B cell (primary cell): Measurements from ENCODE around the gene TUFM. TPM values are rescaled to one million over a fixed set of nuclear protein-coding genes. Genes with fewer than 3 reads are reported as not detected.

Experiments
- ATAC-seq: fragments of 200-7000 bp; cut with Tn5 transposase; one replicate; pipeline ENCODE4 v1.10.0; 2021; ENCODE audit warnings: low read depth, mild to moderate bottlenecking, moderate number of reproducible peaks, moderate library complexity
- CTCF ChIA-PET: fragments of 350-600 bp; sonication (Branson Sonifier 250); formaldehyde crosslinking; loops from one replicate; lab custom pipeline; 2021; ENCODE audit warnings: antibody characterized with exemption, inconsistent platforms; lab: Charles Lee
- POLR2A ChIA-PET: fragments of 350-600 bp; sonication (Branson Sonifier 250); formaldehyde crosslinking; loops from one replicate; lab custom pipeline; 2021; ENCODE audit warnings: antibody characterized with exemption; lab: Charles Lee
- DNase-seq: peaks from one replicate; pipeline ENCODE4 v3.0.0; 2013
- H2AFZ ChIP-seq: 2 replicates; pipeline ENCODE4 v1.6.1; 2012; ENCODE audit warnings: mild to moderate bottlenecking, low read depth, low read length; ENCODE audit not compliant: insufficient read depth, poor library complexity, severe bottlenecking
- H3K27ac ChIP-seq, 2 donors: 1 replicate in 1 of 2; 2 replicates in 1 of 2; pipeline ENCODE4 v1.5.1; 2012 to 2013; ENCODE audit warnings: low read length in 2 of 2, mild to moderate bottlenecking in 2 of 2, moderate library complexity in 1 of 2
- H3K27me3 ChIP-seq, 4 experiments: fragments of 200-600 bp in 1 of 4; sonication (generic) in 1 of 4; replicated peaks in 1 of 4; 1 replicate in 2 of 4; 2 replicates in 2 of 4; pipeline versions ENCODE4 v1.6.1 to v1.7.0; 2013 to 2016; ENCODE audit warnings: low read length in 3 of 4, mild to moderate bottlenecking in 2 of 4, mixed read lengths in 1 of 4, moderate library complexity in 1 of 4; ENCODE audit not compliant: insufficient read depth in 4 of 4, control insufficient read depth in 3 of 4; ENCODE audit errors: control extremely low read depth in 1 of 4
- H3K36me3 ChIP-seq, 2 experiments: replicated peaks in 1 of 2; 1 replicate in 1 of 2; 2 replicates in 1 of 2; pipeline versions ENCODE4 v1.6.1 to v1.7.1; 2013; ENCODE audit warnings: low read length in 1 of 2; ENCODE audit not compliant: insufficient read depth in 2 of 2, control insufficient read depth in 1 of 2; ENCODE audit errors: control extremely low read depth in 1 of 2, extremely low read depth in 1 of 2
- H3K4me1 ChIP-seq, 2 donors: fragments of 200-600 bp in 1 of 2; sonication (generic) in 1 of 2; 1 replicate in 1 of 2; 2 replicates in 1 of 2; pipeline versions ENCODE4 v1.5.1 to v1.6.1; 2013 to 2017; ENCODE audit warnings: low read length in 2 of 2; ENCODE audit not compliant: control insufficient read depth in 2 of 2, insufficient read depth in 2 of 2
- H3K4me2 ChIP-seq: replicated peaks from 2 replicates; pipeline ENCODE3; 2012; ENCODE audit warnings: mild to moderate bottlenecking, low read depth, low read length; ENCODE audit not compliant: poor library complexity, severe bottlenecking
- H3K4me3 ChIP-seq, 5 experiments: fragments of 200-600 bp in 1 of 5; sonication (generic) in 1 of 5; 1 replicate in 3 of 5; 2 replicates in 2 of 5; pipeline versions ENCODE4 v1.5.1 to v1.7.0; 2011 to 2016; ENCODE audit warnings: low read length in 4 of 5, mild to moderate bottlenecking in 4 of 5, low read depth in 2 of 5, control low read depth in 1 of 5, moderate library complexity in 1 of 5; ENCODE audit not compliant: insufficient read depth in 1 of 5; ENCODE audit errors: control extremely low read depth in 1 of 5, extremely low read depth in 1 of 5
- H3K79me2 ChIP-seq: fragments of 200-600 bp; sonication (generic); one replicate; pipeline ENCODE4 v1.6.0; 2016; ENCODE audit warnings: low read length; ENCODE audit not compliant: control insufficient read depth, insufficient read depth
- H3K9ac ChIP-seq: fragments of 200-600 bp; sonication (generic); 2 replicates; pipeline ENCODE4 v1.6.1; 2017; ENCODE audit warnings: mild to moderate bottlenecking, low read length, moderate library complexity
- H3K9me3 ChIP-seq, 3 donors: one replicate each; pipeline versions ENCODE4 v1.6.1 to v1.7.1; 2013; ENCODE audit warnings: low read length in 2 of 3; ENCODE audit not compliant: control insufficient read depth in 2 of 3, insufficient read depth in 1 of 3; ENCODE audit errors: control extremely low read depth in 1 of 3
- H4K20me1 ChIP-seq: 2 replicates; pipeline ENCODE4 v1.6.0; 2012; ENCODE audit warnings: mild to moderate bottlenecking, low read length; ENCODE audit not compliant: insufficient read depth, control insufficient read depth, poor library complexity, severe bottlenecking
- H3K27ac Mint-ChIP-seq: one replicate; pipeline ENCODE4 v1.8.0; 2021; ENCODE audit warnings: mixed read lengths
- H3K27me3 Mint-ChIP-seq: one replicate; pipeline ENCODE4 v1.8.0; 2021; ENCODE audit warnings: mixed read lengths
- H3K4me1 Mint-ChIP-seq: one replicate; pipeline ENCODE4 v1.8.0; 2021; ENCODE audit warnings: mixed read lengths
- H3K4me3 Mint-ChIP-seq: one replicate; pipeline ENCODE4 v1.8.0; 2021; ENCODE audit warnings: mixed read lengths
- H3K9me3 Mint-ChIP-seq: one replicate; pipeline ENCODE4 v1.8.0; 2022; ENCODE audit warnings: mixed read lengths; ENCODE audit not compliant: insufficient read depth
- CTCF ChIP-seq: fragments of 200-600 bp; IDR thresholded peaks from one replicate; pipeline ENCODE4 v1.8.0; 2022; ENCODE audit warnings: antibody characterized with exemption, mild to moderate bottlenecking
- EZH2 ChIP-seq: IDR thresholded peaks from 2 replicates; pipeline ENCODE4 v1.6.1; 2012; ENCODE audit warnings: borderline replicate concordance, low read depth, mild to moderate bottlenecking, moderate library complexity, low read length; ENCODE audit not compliant: insufficient read depth, poor library complexity, severe bottlenecking
- WGBS: methylation state at CpG from one replicate; pipeline ENCODE4 v1.1.5; 2013; ENCODE audit warnings: missing lambda C conversion rate; ENCODE audit not compliant: insufficient coverage; 5-methylcytosine and 5-hydroxymethylcytosine counted together
- intact Hi-C: fragments of 100-400 bp; cut with micrococcal nuclease; formaldehyde crosslinking; loops from one replicate; pipeline ENCODE4 v1.10.0; 2022
- polyA plus RNA-seq: library from polyadenylated mRNA; depleted of rRNA; stranded (reverse); fragments of >200 nt; gene quantifications from 2 replicates; pipeline ENCODE4 v1.2.3, GENCODE V29; 2012
- total RNA-seq, 2 donors: library from RNA; stranded (reverse); fragments of 120-200 nt in 1 of 2; gene quantifications; 1 replicate in 1 of 2; 2 replicates in 1 of 2; pipeline versions ENCODE4 v1.2.3 to v1.2.4, GENCODE V29; 2013 to 2022

TUFM gene
- total and polyA plus RNA-seq, 2 donors (not counting 1 experiment from before 2014, with no cell fraction given), result 126 to 129 TPM

DNA sequence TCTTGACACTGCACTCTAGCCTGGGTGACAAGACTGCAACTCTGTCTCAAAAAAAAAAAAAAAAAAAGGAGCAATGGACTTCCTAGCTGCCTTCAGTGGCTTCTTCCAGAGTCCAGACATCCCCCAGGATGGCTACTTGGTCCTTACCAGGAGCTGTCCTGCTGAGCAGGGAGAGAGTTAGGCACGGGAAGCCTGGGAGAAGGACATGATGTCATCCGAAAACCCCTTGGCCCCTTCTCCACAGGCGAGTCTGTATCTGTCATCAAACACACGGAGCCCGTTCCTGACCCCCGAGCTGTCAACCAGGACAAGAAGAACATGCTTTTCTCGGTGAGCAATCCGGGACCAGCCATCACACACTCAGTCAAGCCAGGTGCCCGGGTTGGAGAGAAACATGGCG, 40.8 kb upstream of the TUFM start:
- Mint-ChIP-seq H3K4me3 (no peak overlapping the region), H3K27me3 (no peaks in the 10 kb centered on the region), H3K4me1 (no peaks in the 10 kb centered on the region), H3K27ac (no peak overlapping the region), H3K9me3 (no peaks in the 10 kb centered on the region)
- TF ChIP-seq CTCF (no peak), EZH2 (no peak)
- Histone ChIP-seq H3K9ac (no peak overlapping the region), H3K36me3 (no peaks in the 10 kb centered on the region), H2AFZ (no peak overlapping the region), H3K4me1 (no peaks in the 10 kb centered on the region), H3K27me3 (no peaks in the 10 kb centered on the region), H3K27ac (no peak overlapping the region), H3K79me2 (no peaks in the 10 kb centered on the region), H3K4me2 (no peak overlapping the region), H3K4me3 (no peak overlapping the region), H3K9me3 (no peaks in the 10 kb centered on the region), H4K20me1 (no peaks in the 10 kb centered on the region)
- no peak for ATAC-seq
- CTCF ChIA-PET, result no interaction called here
- DNase-seq, result no peak
- intact Hi-C loops, result no loop called here
- WGBS, result 94% methylated on average over 9 of the region's 10 CpGs
- POLR2A ChIA-PET, result no interaction called here

DNA sequence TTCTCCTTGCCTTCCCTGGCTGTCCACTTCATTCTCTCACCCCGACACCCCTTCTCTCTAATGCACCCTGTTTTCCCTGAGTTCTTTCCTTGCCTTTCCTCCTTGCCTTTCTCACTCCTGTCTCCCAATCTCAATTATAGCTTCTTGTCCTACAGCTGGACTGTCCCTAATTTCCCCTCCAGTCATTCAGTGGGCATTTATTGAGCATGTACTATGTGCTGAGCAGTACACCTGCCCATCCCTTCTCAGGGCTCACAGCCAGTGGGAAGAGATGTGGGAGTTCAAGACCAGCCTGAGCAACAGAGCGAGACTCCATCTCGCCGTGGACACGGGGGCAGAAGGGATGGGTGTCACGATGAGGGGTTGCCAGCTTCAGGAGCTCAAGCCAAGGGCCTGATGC, 37.9 kb upstream of the TUFM start:
- no peaks in the 10 kb centered on the region for H3K79me2 ChIP-seq
- ChIA-PET POLR2A (no interaction called here), CTCF (interaction anchor here (1.1 kb wide), 1 partner anchor 40 kb away, joined by 3 read pairs; no protein-coding TSS in a partner anchor)
- H3K9me3 ChIP-seq, result no peaks in the 10 kb centered on the region
- DNase-seq, result no peak
- intact Hi-C loops, result no loop called here
- no peak overlapping the region for H3K4me3 ChIP-seq
- H3K4me2 ChIP-seq, result no peak overlapping the region
- H3K27me3 ChIP-seq, result peaks cover 0 to 8% (median 1%) of the 10 kb centered on the region in 4 experiments
- Mint-ChIP-seq H3K27me3 (peaks cover 6% of the 10 kb centered on the region), H3K4me1 (peaks cover 12% of the 10 kb centered on the region), H3K9me3 (no peaks in the 10 kb centered on the region), H3K4me3 (no peak overlapping the region), H3K27ac (no peak overlapping the region)
- peaks cover 10 to 14% of the 10 kb centered on the region in 2 donors for H3K4me1 ChIP-seq
- ATAC-seq, result no peak
- TF ChIP-seq CTCF, result no peak
- TF ChIP-seq EZH2, result no peak
- H3K9ac ChIP-seq, result no peak overlapping the region
- H3K36me3 ChIP-seq, result no peaks in the 10 kb centered on the region
- no peak overlapping the region for H3K27ac ChIP-seq
- no peak overlapping the region for H2AFZ ChIP-seq
- H4K20me1 ChIP-seq, result no peaks in the 10 kb centered on the region
- 91% methylated on average over 6 of the region's 6 CpGs for WGBS
